HG03457 (cell line): ENCODE measurements around the gene NPIPB5.
"Not testable (repeated sequence)": the region's sequence is repeated elsewhere in the genome, so short reads cannot be mapped to it uniquely, and the experiment has no call there.

ENCODE experiments used
- ATAC-seq: cut with Tn5 transposase; IDR thresholded peaks from one replicate; pipeline ENCODE4 v1.9.1; 2021; ENCODE audit warnings: moderate number of reproducible peaks; ENCODE audit not compliant: unreplicated experiment

The NPIPB5 gene

DNA sequence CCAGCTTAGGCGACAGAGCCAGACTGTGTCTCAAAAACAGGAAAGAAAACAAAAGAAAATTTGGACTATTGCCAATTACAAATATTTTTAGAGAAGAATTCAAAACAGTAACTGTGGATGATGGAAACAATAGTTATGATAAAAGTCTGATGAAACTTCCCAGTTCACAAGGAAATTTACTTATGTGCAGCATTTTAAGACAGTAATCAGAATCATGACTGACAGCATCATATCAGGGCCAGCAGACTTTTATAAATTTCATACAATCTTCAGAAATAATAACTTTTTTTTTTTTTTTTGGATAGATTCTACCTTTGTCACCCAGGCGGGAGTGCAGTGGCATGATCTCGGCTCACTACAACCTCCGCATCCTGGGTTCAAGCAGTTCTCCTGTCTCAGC lies at the start of gene NPIPB5:
TSS of gene NPIPB5 (plus strand) at position 301 of the 400 bp plus-strand sequence. CDS start 2,911 bp downstream, outside the sequence.
- ATAC-seq = not testable (repeated sequence)

DNA sequence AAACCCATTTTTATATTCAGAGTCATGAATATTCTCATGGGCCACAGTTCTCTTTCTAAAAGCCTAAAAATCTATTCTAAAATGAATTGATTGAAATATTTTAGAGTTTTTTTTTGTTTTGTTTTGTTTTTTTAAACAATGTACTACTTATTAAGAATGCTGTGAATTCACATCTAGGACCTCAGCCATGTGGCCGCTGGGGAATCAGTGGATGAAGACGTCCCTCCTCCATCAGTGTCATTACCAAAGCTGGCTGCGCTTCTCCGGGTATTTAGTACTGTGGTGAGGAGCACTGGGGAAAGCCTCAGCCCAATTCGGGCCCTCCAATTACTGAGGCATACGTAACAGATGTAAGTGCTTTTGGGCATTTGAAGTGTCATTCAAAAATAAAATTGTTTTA lies 41.8 kb upstream of the NPIPB5 start:
- ATAC-seq = not testable (repeated sequence)

DNA sequence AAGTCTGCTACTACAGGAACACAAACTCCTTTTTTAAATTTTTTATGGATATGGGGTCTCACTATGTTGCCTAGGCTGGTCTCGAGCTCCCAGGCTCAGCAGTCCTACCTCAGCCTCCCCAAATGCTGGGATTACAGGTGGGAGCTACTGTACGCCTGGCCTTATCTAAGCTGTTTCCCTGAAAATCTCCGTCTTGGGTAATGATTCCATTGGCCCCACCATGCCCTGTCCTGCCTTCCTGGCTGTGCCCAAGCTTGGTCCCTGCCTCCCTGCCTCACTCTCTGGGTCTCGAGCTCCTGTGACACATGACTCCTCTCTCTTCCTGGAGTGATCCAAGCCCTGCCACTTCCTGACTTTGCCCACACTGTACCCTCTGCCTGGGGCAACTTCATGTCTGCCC lies 27.3 kb downstream of the NPIPB5 start:
- ATAC-seq = not testable (repeated sequence)

DNA sequence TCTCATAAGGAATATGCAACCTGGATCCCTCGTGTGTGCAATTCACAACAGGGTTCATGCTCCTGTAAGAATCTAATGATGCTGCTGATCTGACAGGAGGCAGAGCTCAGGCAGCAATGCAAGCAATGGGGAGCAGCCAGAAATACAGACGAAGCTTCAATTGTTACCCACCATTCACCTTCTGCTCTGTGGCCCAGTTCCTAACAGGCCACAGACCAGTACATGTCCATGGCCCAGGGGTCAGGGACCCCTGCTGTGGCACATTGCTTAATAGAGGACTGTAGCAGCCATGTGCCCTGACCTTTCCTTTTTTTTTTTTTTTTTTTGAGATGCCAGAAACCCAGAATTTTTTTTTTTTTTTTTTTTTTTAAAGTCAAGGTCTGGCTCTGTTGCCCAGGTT lies 34.1 kb downstream of the NPIPB5 start:
- not testable (repeated sequence) for ATAC-seq

DNA sequence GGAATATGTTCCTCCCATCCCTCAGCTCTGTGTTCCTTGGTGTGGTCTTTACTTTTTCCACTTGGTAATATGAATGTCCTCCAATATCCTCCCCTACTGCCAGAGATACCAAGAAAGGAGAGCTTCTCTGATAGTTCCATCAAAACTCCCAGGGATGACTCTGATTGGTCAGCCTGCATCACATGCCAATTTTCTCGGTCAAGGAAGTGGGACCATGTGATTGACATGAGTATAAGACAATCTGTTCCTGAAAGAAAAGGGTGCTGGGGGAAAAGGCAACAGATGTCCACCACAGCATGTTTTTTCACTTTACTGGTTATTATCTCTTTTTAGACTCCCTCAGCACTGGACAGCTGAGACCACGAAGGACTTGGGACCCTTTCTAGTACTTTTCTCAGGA lies 35.9 kb downstream of the NPIPB5 start:
- ATAC-seq = not testable (repeated sequence)

DNA sequence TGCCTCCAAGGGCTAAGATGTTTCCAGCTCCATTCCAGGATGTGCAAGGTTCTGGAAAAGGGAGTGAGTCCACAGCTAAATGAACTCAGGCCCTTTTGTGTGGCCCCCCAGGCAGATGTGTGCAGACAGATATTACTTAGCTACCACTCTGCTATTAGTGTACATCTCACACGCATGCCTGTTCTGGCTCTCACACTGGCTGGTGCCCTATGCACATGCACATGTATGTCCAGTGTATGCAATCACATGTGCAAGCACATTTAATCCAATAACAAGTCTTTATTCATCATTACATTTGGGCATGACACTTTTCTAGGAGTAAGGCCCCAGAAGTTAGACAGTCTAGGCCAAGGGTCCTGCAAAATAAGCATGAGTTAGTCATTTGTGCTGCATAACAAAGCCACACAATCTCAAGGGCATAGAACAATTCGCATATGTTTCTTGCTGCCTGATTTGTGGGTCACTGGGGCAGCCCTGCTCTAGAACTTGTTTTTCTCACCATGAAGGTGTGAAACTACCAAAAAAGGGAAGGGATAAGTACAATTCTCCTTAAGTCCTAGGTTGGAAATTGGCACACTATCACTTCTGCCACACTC lies 36.6 kb downstream of the NPIPB5 start:
- ATAC-seq = not testable (repeated sequence)

DNA sequence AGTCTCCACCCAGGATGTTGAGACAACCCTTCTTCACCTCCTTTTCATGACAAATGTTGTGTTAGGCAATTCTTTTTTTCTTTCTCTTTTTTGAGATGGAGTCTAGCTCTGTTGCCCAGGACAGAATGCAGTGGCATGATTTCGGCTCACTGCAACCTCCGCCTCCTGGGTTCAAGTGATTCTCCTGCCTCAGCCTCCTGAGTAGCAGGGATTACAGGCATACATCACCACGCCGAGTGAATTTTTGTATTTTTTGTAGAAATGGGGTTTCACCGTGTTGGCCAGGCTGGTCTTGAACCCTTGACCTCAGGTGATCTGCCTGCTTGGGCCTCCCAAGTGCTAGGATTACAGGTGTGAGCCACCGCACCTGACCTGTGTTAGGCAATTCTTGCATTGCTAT lies 39.2 kb downstream of the NPIPB5 start:
- ATAC-seq = not testable (repeated sequence)

DNA sequence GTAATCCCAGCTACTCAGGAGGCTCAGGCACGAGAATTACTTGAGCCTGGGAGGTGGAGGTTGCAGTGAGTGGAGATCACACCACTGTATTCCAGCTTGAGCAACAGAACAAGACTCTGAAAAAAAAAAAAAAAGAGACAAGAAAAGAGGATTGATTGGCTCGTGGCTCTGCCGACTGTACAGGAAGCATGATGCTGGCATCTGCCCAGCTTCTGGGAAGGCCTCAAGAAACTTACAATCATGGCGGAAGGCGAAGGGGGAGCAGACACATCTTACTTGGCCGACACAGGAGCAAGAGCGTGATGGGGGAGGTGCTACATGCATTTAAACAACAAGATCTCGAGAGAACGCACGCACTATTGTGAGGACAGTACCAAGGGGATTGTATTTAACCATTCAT lies 40.5 kb downstream of the NPIPB5 start:
- not testable (repeated sequence) for ATAC-seq

DNA sequence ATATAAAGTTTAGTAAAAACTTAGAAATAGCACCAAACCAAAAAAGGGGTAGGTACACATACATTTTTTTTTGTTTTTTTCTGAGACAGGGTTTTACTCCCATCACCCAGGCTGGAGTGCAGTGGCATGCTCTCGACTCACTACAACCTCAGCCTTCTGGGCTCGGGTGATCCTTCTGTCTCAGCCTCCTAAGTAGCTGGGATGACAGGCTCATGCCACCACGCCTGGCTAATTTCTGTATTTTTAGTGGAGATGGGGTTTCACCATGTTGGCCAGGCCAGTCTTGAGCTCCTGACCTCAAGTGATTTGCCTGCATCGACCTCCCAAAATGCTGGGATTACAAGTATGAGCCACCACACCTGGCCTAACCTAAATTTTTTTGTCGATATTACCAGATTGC lies 41.0 kb downstream of the NPIPB5 start:
- ATAC-seq = not testable (repeated sequence)

DNA sequence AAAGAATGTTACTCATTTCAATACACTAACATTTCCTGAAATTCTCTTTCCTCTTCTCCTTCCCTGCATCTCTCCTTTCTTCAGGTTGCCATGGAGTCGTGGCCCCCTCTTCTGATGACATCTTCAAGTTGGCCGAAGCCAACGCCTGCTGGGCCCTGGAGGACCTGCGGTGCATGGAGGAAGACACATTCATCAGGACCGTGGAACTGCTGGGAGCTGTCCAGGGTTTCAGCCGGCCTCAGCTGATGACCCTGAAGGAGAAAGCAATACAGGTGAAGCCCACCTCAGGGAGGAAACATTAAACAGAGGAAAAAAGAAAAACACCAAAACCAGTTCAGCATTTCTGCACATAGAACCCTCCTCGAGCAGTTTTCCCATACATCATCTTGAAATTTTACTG lies 46.1 kb downstream of the NPIPB5 start:
- ATAC-seq = not testable (repeated sequence)
